Breast epithelium (tissue), 3 donors: ENCODE measurements around the gene ITLN1.
"Not testable (repeated sequence)": the region's sequence is repeated elsewhere in the genome, so short reads cannot be mapped to it uniquely, and the experiment has no call there.

ENCODE experiments used
- POLR2A ChIP-seq: fragments of 450-650 bp; IDR thresholded peaks from one replicate; pipeline ENCODE4 v1.6.1; 2016; ENCODE audit warnings: antibody characterized with exemption, mild to moderate bottlenecking, moderate library complexity
- POLR2AphosphoS5 ChIP-seq, 3 donors: sonication (generic); formaldehyde crosslinking; IDR thresholded peaks; one replicate each; pipeline ENCODE4 v1.6.1; 2017; ENCODE audit warnings: antibody characterized with exemption in 3 of 3
- TF ChIP-seq, protein P1 (sequence below), 3 donors: fragments of 450-650 bp; IDR thresholded peaks; one replicate each; pipeline ENCODE4 v1.5.1; 2016 to 2017; ENCODE audit warnings: antibody characterized with exemption in 3 of 3, mild to moderate bottlenecking in 3 of 3, moderate library complexity in 3 of 3

DNA sequence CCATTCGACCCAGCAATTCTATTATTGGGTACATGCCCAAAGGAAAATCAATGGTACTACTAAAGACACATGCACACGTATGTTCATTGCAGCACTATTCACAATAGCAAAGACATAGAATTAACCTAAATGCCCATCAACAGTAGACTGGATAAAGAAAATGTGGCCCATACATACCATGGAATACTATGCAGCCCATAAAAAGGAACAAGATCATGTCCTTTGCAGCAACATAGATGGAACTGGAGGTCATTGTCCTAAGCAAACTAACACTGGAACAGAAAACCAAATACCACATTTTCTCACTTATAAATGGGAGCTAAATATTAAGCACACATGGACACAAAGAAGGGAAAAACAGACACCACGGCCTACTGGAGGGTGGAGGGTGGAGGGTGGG, 15.7 kb upstream of the ITLN1 start:
- TF ChIP-seq, protein P1, sequence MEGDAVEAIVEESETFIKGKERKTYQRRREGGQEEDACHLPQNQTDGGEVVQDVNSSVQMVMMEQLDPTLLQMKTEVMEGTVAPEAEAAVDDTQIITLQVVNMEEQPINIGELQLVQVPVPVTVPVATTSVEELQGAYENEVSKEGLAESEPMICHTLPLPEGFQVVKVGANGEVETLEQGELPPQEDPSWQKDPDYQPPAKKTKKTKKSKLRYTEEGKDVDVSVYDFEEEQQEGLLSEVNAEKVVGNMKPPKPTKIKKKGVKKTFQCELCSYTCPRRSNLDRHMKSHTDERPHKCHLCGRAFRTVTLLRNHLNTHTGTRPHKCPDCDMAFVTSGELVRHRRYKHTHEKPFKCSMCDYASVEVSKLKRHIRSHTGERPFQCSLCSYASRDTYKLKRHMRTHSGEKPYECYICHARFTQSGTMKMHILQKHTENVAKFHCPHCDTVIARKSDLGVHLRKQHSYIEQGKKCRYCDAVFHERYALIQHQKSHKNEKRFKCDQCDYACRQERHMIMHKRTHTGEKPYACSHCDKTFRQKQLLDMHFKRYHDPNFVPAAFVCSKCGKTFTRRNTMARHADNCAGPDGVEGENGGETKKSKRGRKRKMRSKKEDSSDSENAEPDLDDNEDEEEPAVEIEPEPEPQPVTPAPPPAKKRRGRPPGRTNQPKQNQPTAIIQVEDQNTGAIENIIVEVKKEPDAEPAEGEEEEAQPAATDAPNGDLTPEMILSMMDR (IDR thresholded peaks at IDR 0.05): not testable (repeated sequence)
- TF ChIP-seq POLR2A; POLR2AphosphoS5 (IDR thresholded peaks at IDR 0.05): not testable (repeated sequence)
